HEK293 (cell line): Measurements from ENCODE around the gene AGTPBP1.

Source experiments
- CTCF ChIA-PET: fragments of 350-600 bp; formaldehyde crosslinking; extraction: SDS; loops from one replicate; lab custom pipeline; 2021; ENCODE audit warnings: antibody characterized with exemption; lab: Yijun Ruan, JAX
- POLR2A ChIA-PET: fragments of 300-600 bp; formaldehyde crosslinking; extraction: SDS; loops from one replicate; lab custom pipeline; 2020; ENCODE audit warnings: antibody characterized with exemption, inconsistent platforms; lab: Yijun Ruan, JAX
- H3K27ac ChIP-seq: fragments of 200-500 bp; sonication (Bioruptor generic); 2 replicates; pipeline ENCODE4 v1.5.1; 2014; ENCODE audit warnings: low read depth, low read length, control low read depth, inconsistent platforms; ENCODE audit errors: extremely low read depth
- H3K36me3 ChIP-seq, 2 experiments: fragments of 200-500 bp in 1 of 2; sonication (Bioruptor generic) in 1 of 2; 1 replicate in 1 of 2; 2 replicates in 1 of 2; pipeline ENCODE4 v1.5.1; 2014 to 2017; ENCODE audit warnings: inconsistent platforms in 2 of 2, low read length in 2 of 2; ENCODE audit not compliant: control insufficient read depth in 2 of 2, insufficient read depth in 1 of 2
- H3K4me1 ChIP-seq: fragments of 200-500 bp; sonication (Bioruptor generic); 2 replicates; pipeline ENCODE4 v1.5.1; 2014; ENCODE audit warnings: mild to moderate bottlenecking, low read length, inconsistent platforms; ENCODE audit not compliant: control insufficient read depth, insufficient read depth
- H3K4me3 ChIP-seq: 2 replicates; pipeline ENCODE4 v1.5.1; 2011; ENCODE audit warnings: low read depth, mild to moderate bottlenecking, control low read depth, low read length, moderate library complexity
- H3K9me3 ChIP-seq: fragments of 200-500 bp; sonication (Bioruptor generic); 2 replicates; pipeline ENCODE4 v1.5.1; 2014; ENCODE audit warnings: low read depth, low read length, inconsistent platforms; ENCODE audit not compliant: control insufficient read depth, insufficient read depth
- BCL11B ChIP-seq: fragments of 450-650 bp; formaldehyde crosslinking; IDR thresholded peaks from 2 replicates; pipeline ENCODE4 v1.5.1; 2016; ENCODE audit warnings: low read depth, missing biosample characterization, missing genetic modification characterization
- FEZF1 ChIP-seq: fragments of 450-650 bp; formaldehyde crosslinking; IDR thresholded peaks from 2 replicates; pipeline ENCODE4 v1.5.1; 2016; ENCODE audit warnings: missing biosample characterization, missing genetic modification characterization
- SALL2 ChIP-seq: fragments of 450-650 bp; formaldehyde crosslinking; IDR thresholded peaks from 2 replicates; pipeline ENCODE4 v1.5.0; 2017; ENCODE audit warnings: missing biosample characterization, mild to moderate bottlenecking, missing genetic modification characterization, borderline replicate concordance
- SCRT1 ChIP-seq: fragments of 450-650 bp; formaldehyde crosslinking; IDR thresholded peaks from 2 replicates; pipeline ENCODE4 v1.5.1; 2016; ENCODE audit warnings: missing biosample characterization, missing genetic modification characterization, borderline replicate concordance
- ZBTB17 ChIP-seq: fragments of 450-650 bp; formaldehyde crosslinking; IDR thresholded peaks from 2 replicates; pipeline ENCODE4 v1.5.1; 2016; ENCODE audit warnings: missing biosample characterization, missing genetic modification characterization
- ZBTB21 ChIP-seq: fragments of 450-650 bp; formaldehyde crosslinking; IDR thresholded peaks from 2 replicates; pipeline ENCODE4 v1.5.1; 2017; ENCODE audit warnings: missing biosample characterization, missing genetic modification characterization
- ZNF10 ChIP-seq: fragments of 450-650 bp; formaldehyde crosslinking; IDR thresholded peaks from 2 replicates; pipeline ENCODE4 v1.5.1; 2017; ENCODE audit warnings: missing biosample characterization, missing genetic modification characterization
- ZNF248 ChIP-seq: fragments of 450-650 bp; formaldehyde crosslinking; IDR thresholded peaks from 2 replicates; pipeline ENCODE4 v1.5.1; 2017; ENCODE audit warnings: missing biosample characterization, missing genetic modification characterization
- ZNF585B ChIP-seq: fragments of 450-650 bp; formaldehyde crosslinking; IDR thresholded peaks from 2 replicates; pipeline ENCODE4 v1.5.1; 2016; ENCODE audit warnings: missing biosample characterization, missing genetic modification characterization
- ZNF629 ChIP-seq: fragments of 450-650 bp; formaldehyde crosslinking; IDR thresholded peaks from 2 replicates; pipeline ENCODE4 v1.5.1; 2017; ENCODE audit warnings: missing biosample characterization, missing genetic modification characterization
- ZNF777 ChIP-seq: fragments of 450-650 bp; formaldehyde crosslinking; IDR thresholded peaks from 2 replicates; pipeline ENCODE4 v1.5.1; 2017; ENCODE audit warnings: missing biosample characterization, missing genetic modification characterization, borderline replicate concordance
- ZSCAN18 ChIP-seq: fragments of 450-650 bp; formaldehyde crosslinking; IDR thresholded peaks from 2 replicates; pipeline ENCODE4 v1.5.1; 2016; ENCODE audit warnings: missing biosample characterization, missing genetic modification characterization
- TF ChIP-seq, protein P1 (sequence below): fragments of 450-650 bp; formaldehyde crosslinking; IDR thresholded peaks from 2 replicates; pipeline ENCODE4 v1.5.1; 2016; ENCODE audit warnings: missing biosample characterization, missing genetic modification characterization
- TF ChIP-seq, protein P2 (sequence below): IDR thresholded peaks from 2 replicates; pipeline ENCODE4 v1.6.1; 2011; ENCODE audit warnings: mild to moderate bottlenecking, low read depth, low read length, borderline replicate concordance
- TF ChIP-seq, protein P3 (sequence below): fragments of 450-650 bp; formaldehyde crosslinking; IDR thresholded peaks from 2 replicates; pipeline ENCODE4 v1.5.1; 2016; ENCODE audit warnings: missing biosample characterization, missing genetic modification characterization

The AGTPBP1 gene

DNA sequence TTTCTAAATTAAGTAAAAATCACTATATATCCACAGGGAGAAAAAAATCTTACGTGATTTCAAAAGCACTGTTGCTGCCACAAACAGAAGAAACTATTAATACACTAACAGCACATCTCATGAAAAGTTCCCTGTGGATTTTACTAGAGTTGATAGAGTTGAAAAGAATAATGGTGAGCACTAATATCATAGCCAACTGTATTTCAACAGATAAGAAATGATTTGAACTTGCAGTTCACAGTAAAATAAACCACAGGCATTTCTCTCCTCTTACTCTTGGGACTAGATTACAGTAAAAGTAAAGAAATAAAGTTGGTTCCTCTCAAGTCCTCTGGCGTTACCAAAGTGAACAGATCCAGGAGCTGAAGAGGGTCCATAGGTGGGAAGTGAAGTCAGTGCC is 27.9 kb downstream of the AGTPBP1 start (continued):
- TF ChIP-seq BCL11B (tag by site-specific recombination) (peak; percentile 78), ZNF585B (no peak)
- TF ChIP-seq, protein P1, sequence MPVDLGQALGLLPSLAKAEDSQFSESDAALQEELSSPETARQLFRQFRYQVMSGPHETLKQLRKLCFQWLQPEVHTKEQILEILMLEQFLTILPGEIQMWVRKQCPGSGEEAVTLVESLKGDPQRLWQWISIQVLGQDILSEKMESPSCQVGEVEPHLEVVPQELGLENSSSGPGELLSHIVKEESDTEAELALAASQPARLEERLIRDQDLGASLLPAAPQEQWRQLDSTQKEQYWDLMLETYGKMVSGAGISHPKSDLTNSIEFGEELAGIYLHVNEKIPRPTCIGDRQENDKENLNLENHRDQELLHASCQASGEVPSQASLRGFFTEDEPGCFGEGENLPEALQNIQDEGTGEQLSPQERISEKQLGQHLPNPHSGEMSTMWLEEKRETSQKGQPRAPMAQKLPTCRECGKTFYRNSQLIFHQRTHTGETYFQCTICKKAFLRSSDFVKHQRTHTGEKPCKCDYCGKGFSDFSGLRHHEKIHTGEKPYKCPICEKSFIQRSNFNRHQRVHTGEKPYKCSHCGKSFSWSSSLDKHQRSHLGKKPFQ (tag by site-specific recombination), result peak; percentile 47; the same call in 1 of the 2 replicates

DNA sequence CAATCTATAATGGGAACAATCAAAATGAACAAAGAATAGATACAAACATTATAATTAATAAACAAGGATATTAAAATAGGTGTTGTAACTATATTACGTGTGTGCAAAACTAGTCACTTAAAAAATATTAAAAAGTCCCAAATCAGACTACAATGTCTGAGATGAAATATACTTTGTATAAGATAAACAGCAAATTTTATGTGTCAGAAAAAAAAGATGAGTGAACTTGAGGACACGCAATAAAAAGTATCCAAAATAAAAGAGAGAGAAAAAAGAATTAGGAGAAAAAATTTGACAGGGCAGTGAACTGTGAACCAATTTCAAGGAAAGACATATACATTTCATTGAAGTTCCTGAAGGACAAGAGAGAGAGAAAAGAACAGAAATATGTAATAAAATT is 37.0 kb downstream of the AGTPBP1 start:
- Histone ChIP-seq H3K27ac (no peak overlapping the region), H3K36me3 (peaks cover 0 to 7% of the 10 kb centered on the region in 2 experiments; a peak in 2 of 3 replicates), H3K4me1 (peaks cover 9% of the 10 kb centered on the region; the same call in 1 of the 2 replicates), H3K4me3 (no peak overlapping the region), H3K9me3 (no peaks in the 10 kb centered on the region)
- POLR2A ChIA-PET, result no interaction called here
- TF ChIP-seq ZNF777 (tag by site-specific recombination) (no peak), ZNF629 (no peak), ZNF10 (tag by site-specific recombination) (no peak), ZNF248 (tag by site-specific recombination) (no peak), ZBTB17 (tag by site-specific recombination) (no peak), SCRT1 (tag by site-specific recombination) (no peak), ZBTB21 (tag by site-specific recombination) (no peak), ZSCAN18 (tag by site-specific recombination) (no peak)
- TF ChIP-seq, protein P2, sequence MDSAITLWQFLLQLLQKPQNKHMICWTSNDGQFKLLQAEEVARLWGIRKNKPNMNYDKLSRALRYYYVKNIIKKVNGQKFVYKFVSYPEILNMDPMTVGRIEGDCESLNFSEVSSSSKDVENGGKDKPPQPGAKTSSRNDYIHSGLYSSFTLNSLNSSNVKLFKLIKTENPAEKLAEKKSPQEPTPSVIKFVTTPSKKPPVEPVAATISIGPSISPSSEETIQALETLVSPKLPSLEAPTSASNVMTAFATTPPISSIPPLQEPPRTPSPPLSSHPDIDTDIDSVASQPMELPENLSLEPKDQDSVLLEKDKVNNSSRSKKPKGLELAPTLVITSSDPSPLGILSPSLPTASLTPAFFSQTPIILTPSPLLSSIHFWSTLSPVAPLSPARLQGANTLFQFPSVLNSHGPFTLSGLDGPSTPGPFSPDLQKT, result no peak
- TF ChIP-seq, protein P3, sequence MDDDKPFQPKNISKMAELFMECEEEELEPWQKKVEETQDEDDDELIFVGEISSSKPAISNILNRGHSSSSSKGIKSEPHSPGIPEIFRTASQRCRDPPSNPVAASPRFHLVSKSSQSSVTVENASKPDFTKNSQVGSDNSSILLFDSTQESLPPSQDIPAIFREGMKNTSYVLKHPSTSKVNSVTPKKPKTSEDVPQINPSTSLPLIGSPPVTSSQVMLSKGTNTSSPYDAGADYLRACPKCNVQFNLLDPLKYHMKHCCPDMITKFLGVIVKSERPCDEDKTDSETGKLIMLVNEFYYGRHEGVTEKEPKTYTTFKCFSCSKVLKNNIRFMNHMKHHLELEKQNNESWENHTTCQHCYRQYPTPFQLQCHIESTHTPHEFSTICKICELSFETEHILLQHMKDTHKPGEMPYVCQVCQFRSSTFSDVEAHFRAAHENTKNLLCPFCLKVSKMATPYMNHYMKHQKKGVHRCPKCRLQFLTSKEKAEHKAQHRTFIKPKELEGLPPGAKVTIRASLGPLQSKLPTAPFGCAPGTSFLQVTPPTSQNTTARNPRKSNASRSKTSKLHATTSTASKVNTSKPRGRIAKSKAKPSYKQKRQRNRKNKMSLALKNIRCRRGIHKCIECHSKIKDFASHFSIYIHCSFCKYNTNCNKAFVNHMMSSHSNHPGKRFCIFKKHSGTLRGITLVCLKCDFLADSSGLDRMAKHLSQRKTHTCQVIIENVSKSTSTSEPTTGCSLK (tag by site-specific recombination), result no peak
- CTCF ChIA-PET, result no interaction called here

DNA sequence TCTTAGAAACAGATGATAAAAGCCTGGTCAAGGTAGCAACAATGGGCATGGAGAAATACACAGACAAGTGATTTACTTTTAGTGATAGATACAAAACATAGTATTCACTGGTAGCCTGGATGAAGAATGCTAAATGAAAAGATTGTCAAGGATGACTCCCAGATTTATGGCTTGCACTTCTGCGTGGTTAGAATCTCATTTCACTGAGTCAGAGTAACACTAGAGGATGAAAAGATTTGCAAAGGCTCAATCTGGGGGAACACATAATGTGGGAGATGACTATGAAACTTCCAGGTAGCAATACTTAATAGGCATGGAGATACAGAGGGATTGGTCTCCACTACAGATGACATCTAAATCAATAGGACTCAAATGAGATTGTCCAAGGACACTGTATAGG is 38.4 kb downstream of the AGTPBP1 start:
- no peak overlapping the region for H3K27ac ChIP-seq
- no peaks in the 10 kb centered on the region for H3K9me3 ChIP-seq
- POLR2A ChIA-PET, result no interaction called here
- no peak overlapping the region for H3K4me3 ChIP-seq
- H3K4me1 ChIP-seq, result peaks cover 9% of the 10 kb centered on the region; the same call in 1 of the 2 replicates
- no peak for TF ChIP-seq FEZF1 (tag by site-specific recombination)
- TF ChIP-seq SALL2 (tag by site-specific recombination), result no peak
- TF ChIP-seq, all 188 proteins: peak for 0
- CTCF ChIA-PET, result no interaction called here
- H3K36me3 ChIP-seq, result no peaks in the 10 kb centered on the region
